ENCODE data around the gene WDR3. TPM values are rescaled to one million over a fixed set of nuclear protein-coding genes. Genes with fewer than 3 reads are reported as not detected.
A peak's percentile ranks its signal among the peaks of the same experiment; 100 is the strongest.

Gene WDR3
- total RNA-seq, result 10 to 100 TPM in 8 of 10 donors, 1 to 10 TPM in 2; 9.1 to 16.8 (median 13.1) TPM
- polyA plus RNA-seq, result 1 to 10 TPM; 1.5 to 3.4 TPM
- long read RNA-seq, donor 1, full-length matches to known transcripts, result 13 of 18 reads
- long read RNA-seq, donor 1, partial matches to known transcripts, result 0 of 18 reads
- long read RNA-seq, donor 1, other reads (novel, unspliced or antisense), result 5 of 18 reads
- long read RNA-seq, donor 2, full-length matches to known transcripts, result 19 of 31 reads
- long read RNA-seq, donor 2, partial matches to known transcripts, result 8 of 31 reads
- long read RNA-seq, donor 2, other reads (novel, unspliced or antisense), result 4 of 31 reads
- long read RNA-seq, donor 3, full-length matches to known transcripts, result 16 of 41 reads
- long read RNA-seq, donor 3, partial matches to known transcripts, result 15 of 41 reads
- long read RNA-seq, donor 3, other reads (novel, unspliced or antisense), result 10 of 41 reads

DNA sequence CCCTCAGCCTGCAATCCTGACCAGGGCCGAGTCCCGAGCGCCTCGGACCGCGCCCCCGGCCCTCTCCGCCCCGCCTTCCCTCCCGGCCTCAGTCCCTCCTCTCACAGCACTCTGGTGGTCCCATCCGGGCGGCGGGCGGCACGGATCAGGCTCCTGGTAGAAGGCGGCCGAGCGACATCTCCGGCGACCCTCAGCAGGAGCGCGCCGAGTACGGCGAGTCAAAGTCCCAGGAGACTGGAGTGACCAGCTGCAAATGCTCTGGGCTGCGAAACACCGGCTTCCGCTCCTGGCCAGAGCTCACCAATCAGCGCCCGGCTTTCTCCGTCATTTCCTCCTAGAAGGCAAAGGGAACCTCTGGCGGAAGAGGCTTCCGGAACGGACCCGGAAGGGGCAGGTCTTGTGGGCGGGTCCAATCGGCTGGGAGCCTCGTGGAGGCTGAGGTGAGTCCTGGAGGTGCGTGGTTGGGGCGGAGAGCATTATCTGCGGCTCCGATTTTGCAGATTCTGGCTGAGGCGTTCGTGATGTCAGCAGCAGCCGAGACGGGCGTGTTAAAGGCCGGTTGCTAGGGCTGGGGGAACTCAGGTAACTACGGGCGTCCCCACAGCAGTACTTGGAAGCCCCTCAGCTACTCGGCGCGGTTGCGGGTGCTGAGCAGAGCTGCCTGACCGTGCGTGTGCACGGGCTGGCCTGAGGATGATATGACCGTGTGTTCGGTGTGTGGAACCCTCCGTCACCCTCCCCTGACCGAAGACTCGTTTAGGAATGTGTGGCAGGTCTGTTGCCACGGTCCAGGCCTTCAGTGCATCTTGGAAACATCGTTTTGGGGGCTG is at the start of gene WDR3, which contains the start of gene GDAP2:
Gene WDR3, plus strand, starts transcription at position 397 of the 830 bp plus-strand sequence. CDS start 3,581 bp downstream, outside the sequence.
Gene GDAP2, minus strand, starts transcription at position 279 of the 830 bp plus-strand sequence. CDS start 9,264 bp downstream, outside the sequence.
- Histone ChIP-seq H3K36me3 (peaks cover 0 to 13% (median 0%) of the 10 kb centered on the region in 9 donors), H3K9me3 (no peaks in the 10 kb centered on the region), H3K4me1 (peaks cover 0 to 58% (median 36%) of the 10 kb centered on the region in 9 donors), H3K27me3 (no peaks in the 10 kb centered on the region), H3K27ac (peak within 1 kb of the TSS; percentile 65 to 95 (median 89)), H3K4me3 (peak within 1 kb of the TSS; percentile 79 to 97 (median 90))
- TF ChIP-seq, protein P1, sequence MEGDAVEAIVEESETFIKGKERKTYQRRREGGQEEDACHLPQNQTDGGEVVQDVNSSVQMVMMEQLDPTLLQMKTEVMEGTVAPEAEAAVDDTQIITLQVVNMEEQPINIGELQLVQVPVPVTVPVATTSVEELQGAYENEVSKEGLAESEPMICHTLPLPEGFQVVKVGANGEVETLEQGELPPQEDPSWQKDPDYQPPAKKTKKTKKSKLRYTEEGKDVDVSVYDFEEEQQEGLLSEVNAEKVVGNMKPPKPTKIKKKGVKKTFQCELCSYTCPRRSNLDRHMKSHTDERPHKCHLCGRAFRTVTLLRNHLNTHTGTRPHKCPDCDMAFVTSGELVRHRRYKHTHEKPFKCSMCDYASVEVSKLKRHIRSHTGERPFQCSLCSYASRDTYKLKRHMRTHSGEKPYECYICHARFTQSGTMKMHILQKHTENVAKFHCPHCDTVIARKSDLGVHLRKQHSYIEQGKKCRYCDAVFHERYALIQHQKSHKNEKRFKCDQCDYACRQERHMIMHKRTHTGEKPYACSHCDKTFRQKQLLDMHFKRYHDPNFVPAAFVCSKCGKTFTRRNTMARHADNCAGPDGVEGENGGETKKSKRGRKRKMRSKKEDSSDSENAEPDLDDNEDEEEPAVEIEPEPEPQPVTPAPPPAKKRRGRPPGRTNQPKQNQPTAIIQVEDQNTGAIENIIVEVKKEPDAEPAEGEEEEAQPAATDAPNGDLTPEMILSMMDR (IDR thresholded peaks at IDR 0.05), result no peak
- 0 to 1% methylated on average over 63 to 64 of the region's 64 CpGs for whole genome bisulfite sequencing, 2 donors
- ATAC-seq (peak; percentile 97 to 99 (median 99)), DNase-seq (peak; percentile 94 to 97)
- intact Hi-C loops (cut with DNase I), result loop anchor here in 1 of 10 donors (10.0 kb wide), 1 partner anchor 565 kb away; the partner anchor contains the start of gene MAN1A2

GRCh38 chr1:117883616-117884015 is 45.9 kb upstream of the WDR3 start:
- TF ChIP-seq, protein P1 (IDR thresholded peaks at IDR 0.05), result no peak
- Histone ChIP-seq H3K9me3 (no peaks in the 10 kb centered on the region), H3K4me1 (no peaks in the 10 kb centered on the region), H3K4me3 (no peak overlapping the region), H3K27ac (no peak overlapping the region), H3K27me3 (no peaks in the 10 kb centered on the region), H3K36me3 (peaks cover 0 to 97% (median 25%) of the 10 kb centered on the region in 9 donors)
- intact Hi-C loops (cut with DNase I), result no loop called here
- no peak for DNase-seq
- 97 to 100% methylated on average over 1 of the region's 1 CpG for WGBS, 2 donors
- ATAC-seq, result no peak

DNA sequence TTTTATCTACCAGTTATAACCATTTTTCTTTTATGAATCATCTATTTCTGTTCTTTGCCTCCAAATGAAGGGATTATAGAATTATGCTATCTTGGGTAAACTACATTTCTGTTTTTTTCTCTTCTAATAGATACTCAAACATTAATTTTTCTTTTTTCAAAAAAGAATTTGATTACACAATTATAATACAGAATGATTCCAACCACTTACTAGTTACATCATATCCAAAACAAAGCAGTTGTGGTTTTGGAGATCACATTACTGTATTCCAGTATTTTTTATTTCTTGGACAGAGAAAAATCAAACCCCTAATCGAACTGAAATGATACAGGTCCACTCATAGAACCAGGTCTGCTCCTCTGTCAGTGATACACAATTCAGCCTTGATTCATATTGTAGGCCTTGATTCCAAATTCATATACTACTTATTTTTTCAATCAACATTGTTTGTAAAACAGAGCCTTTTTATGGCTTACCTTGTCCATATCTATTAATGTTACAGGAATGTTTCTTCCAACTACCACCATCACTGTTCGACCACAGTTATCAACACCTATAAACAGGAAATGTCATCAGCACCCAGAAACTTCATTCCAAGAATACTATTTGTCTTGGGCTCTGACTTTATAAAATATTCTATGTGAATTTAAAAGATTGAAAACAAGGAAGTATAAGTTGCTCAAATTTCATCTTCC is 43.3 kb upstream of the WDR3 start:
- 72 to 76% methylated on average over 2 of the region's 2 CpGs for WGBS, 2 donors
- intact Hi-C loops (cut with DNase I), result no loop called here

More for the DNA sequence above, 43.3 kb upstream of the WDR3 start:
- Histone ChIP-seq H3K4me3 (no peak overlapping the region), H3K27ac (no peak overlapping the region), H3K9me3 (no peaks in the 10 kb centered on the region), H3K36me3 (peaks cover 0 to 97% (median 4%) of the 10 kb centered on the region in 9 donors), H3K27me3 (no peaks in the 10 kb centered on the region), H3K4me1 (no peaks in the 10 kb centered on the region)
- TF ChIP-seq, protein P1 (IDR thresholded peaks at IDR 0.05), result no peak
- DNase-seq, result no peak
- no peak for ATAC-seq
